GM18517 (cell line): ENCODE data around the gene CYSLTR1.
"Not testable (repeated sequence)": the region's sequence is repeated elsewhere in the genome, so short reads cannot be mapped to it uniquely, and the experiment has no call there.

ENCODE experiments used
- ATAC-seq: cut with Tn5 transposase; IDR thresholded peaks from one replicate; pipeline ENCODE4 v1.9.1; 2021; ENCODE audit warnings: mild to moderate bottlenecking, moderate library complexity; ENCODE audit not compliant: unreplicated experiment

CYSLTR1 gene, protein sequence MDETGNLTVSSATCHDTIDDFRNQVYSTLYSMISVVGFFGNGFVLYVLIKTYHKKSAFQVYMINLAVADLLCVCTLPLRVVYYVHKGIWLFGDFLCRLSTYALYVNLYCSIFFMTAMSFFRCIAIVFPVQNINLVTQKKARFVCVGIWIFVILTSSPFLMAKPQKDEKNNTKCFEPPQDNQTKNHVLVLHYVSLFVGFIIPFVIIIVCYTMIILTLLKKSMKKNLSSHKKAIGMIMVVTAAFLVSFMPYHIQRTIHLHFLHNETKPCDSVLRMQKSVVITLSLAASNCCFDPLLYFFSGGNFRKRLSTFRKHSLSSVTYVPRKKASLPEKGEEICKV

DNA sequence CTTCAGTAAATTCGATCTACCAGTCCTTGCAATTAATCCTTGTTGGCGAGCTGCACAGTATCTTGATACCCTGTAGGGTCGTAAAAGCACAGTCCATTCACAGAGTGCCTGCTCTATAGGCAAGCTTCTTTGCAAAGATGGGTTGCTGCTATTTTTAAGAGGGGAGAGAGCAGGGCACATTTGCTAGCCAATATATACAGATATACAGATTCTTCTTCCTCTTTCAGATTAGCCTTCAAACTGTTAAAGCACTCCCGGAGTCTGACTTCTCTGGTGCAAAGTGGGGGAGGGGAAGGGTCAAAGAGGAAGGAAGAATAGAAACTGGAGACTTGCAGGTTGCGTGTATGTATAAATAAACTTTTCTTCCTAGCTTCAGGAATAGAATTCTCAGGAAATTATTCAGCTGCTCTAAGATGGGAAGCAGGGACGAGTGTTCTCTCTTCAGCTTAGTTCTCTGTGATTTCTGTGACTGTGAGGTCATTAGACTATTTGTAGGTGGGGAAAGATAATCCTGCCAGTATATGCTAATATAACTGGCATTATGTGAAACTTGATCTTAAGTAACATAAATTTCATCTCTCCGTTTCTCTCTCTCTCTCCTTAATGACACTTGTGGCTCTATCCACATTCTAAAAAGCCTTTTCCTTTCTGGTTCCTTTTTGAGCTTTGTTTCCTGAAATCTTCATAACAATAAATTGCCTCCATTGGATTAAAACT is at the start of gene CYSLTR1:
Gene CYSLTR1, minus strand, starts transcription at position 242 of the 717 bp plus-strand sequence. CDS start 53,865 bp downstream, outside the sequence.
- ATAC-seq, result peak; percentile 53

DNA sequence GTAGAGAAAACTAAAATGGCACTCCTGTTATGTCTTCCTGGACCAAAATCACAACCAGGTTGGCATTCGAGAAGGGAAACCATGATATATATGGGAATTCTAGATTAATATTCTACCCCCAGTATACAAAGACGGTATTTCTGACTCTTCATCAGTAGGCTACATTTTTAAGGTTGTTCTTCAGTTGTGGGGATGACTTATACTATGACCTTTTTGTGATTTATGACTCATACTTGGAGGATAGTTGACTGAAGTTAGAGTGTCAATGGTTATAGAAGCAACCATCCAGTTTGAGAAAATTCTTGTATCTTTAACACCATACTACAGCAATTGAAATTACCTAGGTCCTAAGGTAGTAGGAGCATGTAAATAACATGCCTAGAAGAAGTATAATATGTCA is 49.8 kb upstream of the CYSLTR1 start:
- no peak for ATAC-seq

DNA sequence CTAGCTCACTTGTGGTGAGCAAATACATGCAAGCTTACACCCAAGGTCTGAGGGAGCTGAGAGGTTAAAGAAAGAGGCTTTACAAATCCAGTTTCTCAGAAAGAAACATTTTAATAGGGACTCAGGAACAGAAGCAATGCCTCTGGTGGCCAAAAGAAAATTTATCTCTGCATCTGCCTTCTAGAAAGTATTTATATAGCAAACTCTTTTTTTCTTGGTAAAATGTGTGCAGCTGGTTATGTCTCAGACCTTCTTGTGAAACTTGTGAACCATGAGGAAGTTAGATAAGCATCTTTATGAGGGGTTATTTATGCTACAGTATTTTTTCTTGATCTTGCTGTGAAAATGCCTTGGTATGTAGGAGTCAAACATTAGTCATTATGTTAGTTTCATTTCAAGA is 48.5 kb upstream of the CYSLTR1 start:
- no peak for ATAC-seq

DNA sequence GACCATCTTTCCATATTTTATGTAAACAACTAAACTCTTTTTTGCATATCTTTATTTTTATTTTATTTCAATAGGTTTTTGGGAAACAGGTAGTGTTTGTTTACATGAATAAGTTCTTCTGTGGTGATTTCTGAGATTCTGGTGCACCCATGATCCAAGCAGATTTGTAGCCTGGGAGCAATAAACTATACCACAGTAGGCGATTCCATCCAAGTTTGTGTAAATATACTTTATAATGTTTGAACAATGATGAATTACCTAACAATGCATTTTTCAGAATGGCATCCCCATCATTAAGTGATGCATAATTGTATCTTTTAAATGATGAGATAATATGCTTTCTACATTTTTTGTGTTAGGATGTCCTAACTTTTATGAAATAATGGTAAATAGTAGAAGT is 39.2 kb upstream of the CYSLTR1 start:
- ATAC-seq, result no peak

DNA sequence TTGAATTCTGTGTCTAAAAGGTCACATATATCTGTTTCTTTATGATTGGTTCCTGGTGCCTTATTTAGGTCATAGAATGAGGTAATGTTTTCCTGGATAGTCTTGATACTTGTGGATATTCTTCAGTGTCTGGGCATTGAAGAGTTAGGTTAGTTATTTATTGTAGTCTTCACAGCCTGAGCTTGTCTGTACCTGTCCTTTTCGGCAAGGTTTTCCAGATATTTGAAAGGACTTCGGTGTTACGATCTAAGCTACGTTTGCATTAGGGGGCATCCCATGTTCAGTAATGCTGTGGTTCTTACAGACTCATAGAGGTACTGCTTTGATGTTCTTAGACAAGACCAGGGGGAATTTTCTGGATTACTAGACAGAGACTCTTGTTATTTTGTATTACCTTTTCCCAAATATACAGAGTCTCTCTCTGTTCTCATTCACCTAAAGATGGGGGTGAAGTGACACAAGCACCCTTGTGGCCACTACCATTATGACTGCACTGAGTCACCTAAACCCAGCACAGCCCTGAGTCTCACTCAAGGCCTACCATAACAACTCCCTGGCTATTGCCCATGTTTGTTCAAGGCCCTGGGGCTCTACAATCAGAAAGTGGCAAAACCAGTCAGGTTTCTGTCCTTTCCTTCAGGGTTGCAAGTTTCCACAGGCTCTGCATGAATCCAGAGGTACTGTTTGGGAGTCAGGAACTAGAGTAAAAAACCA is 30.1 kb upstream of the CYSLTR1 start:
- ATAC-seq, result no peak

DNA sequence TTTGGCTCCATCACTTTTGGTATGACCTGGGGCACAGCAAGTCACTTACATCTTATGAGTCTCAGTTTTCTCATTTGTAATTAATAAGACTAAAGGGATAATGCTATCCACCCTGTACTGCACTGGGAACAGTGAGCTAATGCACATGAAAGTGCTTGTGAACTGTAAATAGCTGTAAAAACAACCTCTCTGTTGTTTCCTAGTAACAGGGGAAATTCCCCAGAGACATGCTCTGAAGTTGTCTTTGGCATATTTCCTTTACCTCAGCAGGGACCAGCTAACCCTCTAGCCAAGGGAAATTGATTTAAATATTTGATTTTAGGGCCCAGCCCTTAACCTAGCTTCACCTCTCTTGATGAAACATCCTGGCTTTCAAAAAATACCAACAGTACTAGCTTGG is 6.1 kb upstream of the CYSLTR1 start:
- peak; percentile 66 for ATAC-seq

DNA sequence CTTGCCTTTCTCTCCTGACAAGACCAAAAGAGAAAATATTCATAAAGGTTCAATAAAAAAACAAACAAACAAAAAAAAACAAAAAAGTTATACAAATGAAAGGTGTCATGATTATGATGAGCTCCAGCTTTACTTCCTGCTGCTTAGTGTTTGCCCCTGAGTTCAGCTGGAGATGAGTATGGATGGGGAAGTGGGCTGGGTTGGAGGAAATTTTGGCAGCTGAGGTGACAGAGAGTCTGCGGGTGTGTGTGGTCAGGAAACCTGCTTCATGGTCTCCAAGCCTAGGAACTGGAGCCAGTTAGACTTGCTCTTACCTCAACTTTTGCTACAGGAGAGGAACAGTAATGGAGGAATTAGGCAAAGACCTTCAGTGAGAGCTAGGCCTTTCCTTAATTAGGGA is 4.3 kb upstream of the CYSLTR1 start:
- ATAC-seq, result no peak

DNA sequence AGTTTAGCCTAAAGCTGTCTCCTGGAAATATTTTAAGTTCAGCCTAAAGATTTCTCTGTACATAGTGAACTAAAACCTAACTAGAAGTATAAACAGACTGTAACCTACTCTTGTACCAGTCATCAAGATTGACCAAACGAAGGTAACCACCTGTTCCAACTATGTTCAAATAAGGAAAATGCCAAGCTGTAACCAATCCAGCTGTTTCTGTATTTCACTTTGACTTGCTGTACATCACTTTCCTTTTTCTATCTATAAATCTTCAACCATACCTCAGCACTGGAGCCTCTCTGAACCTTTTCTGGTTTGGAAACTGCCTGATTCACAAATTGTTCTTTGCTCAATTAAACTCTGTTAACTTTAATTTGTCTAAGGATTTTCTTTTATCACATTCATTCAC is 3.1 kb upstream of the CYSLTR1 start:
- ATAC-seq, result peak; percentile 37

DNA sequence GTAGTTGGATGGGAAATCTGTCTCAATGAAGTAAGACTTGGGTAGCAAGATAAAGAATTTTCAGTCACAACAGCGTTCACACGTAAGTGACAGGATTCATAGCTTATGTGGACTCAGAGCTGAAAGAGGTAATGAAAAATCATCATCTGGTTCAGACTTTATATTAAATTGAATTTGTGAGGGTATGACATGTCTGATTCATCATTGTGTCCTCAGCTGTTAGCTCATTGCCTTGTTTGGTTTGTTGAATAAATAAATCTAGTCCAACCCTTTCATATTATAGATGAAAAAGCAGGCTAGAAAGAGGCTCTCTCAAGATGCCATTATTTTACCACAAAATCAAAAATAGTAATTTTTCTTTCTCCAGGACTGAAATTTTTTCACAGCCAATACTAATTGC is 2.7 kb upstream of the CYSLTR1 start:
- no peak for ATAC-seq

DNA sequence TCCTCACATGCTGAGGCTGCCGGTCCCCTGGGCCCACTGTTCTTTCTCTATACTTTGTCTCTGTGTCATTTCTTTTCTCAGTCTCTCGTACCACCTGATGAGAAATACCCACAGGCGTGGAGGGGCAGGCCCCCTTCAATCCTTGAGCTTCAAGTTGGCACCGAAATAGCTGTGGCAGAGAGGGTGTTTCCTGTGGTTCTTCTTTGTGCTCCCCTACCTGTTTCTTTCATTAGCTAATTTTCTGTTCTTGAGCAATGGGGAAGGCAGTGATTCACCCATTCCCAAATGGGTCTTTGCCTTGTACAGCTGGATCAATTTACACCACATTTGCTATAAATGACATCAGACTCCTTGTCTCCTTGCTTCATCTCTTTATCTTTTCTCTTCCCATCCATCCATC is 2.1 kb upstream of the CYSLTR1 start:
- no peak for ATAC-seq

DNA sequence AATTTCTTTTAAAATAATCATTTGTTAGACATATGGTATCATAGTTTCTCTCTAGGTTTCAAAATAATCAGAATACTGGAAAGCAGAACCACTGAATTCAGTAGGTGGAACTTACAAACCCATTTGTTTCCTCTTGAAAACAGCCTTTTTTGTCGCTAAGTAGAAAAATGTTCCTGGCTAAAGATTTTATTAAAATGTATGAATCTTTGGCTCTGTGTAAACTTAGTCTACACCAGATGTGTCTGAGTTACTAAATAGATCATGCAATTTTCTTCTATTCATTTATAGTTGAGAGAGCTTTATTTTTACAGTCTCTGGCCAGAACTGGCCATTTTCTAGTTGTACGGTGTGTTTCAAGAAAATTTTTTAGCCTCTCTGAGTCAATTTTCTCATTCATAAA is 1.0 kb downstream of the CYSLTR1 start:
- ATAC-seq, result no peak

DNA sequence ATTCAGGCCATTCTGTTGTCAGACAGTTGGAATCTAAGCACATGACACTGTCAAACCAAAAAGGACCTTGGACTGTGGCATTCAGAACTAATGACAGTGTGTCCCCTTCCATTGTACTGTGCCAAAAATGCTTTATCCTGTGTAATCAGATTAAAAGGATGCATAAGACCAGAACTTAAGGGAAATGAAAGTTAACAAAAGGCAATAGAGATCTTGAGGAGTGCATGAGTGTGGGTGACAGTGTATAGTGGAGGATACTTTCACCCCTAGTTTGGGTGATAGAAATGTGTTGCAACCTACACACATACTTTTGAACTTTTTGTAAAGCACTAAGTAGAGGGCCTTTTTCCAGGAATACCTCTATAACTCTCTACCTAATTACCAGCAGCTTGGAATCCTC is 4.5 kb downstream of the CYSLTR1 start:
- no peak for ATAC-seq

DNA sequence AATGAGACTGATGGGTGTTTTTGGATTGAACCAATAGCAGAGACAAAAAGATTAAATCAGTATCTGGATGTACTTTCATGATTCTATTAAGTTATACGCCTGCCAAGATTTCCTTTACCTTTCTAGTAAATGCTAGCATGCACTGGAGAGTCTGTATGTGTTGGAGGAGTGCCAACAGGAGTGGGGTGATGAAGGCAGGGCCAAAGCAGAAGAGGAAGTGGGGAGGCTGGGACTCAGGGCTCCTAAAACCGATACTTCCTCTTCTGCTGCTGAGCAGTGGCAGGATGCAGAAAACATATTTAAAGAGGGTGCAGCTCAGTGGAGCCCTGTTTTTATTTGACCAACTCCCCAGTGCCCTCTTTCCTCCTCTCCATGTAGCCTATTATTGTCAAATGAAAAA is 5.6 kb downstream of the CYSLTR1 start:
- ATAC-seq, result peak; percentile 98

DNA sequence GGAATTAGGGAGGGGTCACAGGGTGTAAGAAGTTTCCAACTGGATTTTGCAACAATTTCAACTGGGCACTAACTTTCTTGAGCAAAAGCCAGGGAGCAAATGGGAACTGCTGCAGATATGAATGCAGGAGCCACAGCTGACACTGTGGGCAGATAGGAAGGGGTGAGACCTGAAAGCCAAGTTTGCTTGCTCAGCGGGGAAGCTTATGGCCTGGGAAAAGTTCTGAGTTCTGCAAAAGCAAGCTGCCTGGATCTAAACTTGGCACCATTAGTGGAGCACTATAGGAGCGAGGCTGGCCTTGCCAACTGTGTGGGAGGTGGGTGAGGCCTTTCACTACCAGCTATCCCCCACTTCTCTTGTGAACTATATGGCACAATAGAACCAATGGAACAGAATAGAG is 11.1 kb downstream of the CYSLTR1 start:
- no peak for ATAC-seq

DNA sequence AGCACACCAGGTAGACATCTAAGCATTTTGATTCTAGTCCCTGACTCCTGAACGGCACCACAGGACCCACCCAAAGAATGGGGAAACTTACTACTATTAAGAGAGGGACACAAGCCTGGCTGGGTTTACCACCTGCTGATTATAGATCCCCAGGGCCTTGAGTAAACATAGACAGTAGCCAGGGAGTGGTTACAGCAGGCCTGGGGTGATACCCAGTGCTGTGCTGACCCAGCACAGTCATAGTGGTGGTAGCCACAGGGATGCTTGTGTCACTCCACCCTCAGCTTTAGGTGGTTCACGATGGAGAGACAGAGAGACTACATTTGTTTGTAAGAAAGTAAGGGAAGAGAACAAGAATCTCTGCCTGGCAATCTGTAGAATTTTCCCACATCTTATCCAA is 11.7 kb downstream of the CYSLTR1 start:
- no peak for ATAC-seq

DNA sequence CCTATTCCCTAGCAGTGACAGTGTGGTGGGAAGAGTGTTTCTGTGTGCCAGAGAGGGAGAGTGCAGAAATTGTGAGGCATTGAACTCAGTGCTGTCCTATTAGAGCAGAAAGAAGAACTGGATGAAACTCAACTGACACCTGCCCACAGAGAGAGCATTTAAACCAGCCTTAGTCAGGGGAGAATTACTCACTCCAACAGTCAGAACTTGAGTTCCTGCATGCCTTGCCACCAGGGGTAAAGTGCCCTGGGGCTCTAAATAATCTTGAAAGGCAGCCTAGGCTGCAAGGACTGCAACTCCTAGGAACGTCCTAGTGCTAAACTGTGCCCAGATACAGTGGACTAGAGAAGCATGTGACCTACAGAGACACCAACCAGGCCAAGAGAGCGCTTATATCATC is 12.8 kb downstream of the CYSLTR1 start:
- ATAC-seq, result peak; percentile 59

DNA sequence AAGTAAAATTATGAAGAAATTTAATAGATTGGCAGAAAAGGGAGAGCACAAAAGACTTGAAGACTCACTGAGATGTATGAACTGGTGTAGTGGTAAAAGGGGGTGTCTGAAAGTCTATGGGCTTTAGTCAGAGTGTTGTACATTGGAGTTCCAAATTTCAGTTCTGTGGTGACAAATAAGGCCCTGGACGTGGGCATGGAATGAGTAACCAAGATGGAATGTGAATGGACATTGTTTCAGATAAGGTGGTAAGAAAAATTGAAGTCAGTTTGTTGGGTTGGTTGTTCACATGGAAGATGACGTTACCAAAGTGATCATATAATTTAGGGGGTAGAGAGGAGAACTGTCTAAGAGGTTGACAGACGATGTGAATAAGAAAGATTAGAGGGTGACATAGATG is 13.9 kb downstream of the CYSLTR1 start:
- ATAC-seq, result no peak

DNA sequence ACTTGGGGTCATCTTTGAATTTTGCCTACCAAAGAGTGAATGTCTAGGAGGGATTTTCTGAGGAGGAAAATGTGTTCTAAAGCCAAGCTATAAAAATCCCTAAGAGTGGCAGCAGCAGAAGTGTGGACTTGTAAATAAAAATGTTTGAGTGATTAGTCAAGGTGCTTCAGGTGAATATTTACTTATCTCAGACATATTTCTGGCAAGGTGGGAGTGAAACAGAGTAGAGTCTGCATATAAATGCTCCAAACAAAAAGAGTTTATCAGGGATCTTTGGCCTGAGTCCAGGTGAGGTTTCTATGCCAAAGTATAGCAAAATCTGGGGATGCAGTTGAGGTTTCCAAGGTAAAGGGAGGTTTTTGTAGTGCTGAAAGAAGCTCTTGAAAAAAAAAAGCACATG is 19.7 kb downstream of the CYSLTR1 start:
- no peak for ATAC-seq

DNA sequence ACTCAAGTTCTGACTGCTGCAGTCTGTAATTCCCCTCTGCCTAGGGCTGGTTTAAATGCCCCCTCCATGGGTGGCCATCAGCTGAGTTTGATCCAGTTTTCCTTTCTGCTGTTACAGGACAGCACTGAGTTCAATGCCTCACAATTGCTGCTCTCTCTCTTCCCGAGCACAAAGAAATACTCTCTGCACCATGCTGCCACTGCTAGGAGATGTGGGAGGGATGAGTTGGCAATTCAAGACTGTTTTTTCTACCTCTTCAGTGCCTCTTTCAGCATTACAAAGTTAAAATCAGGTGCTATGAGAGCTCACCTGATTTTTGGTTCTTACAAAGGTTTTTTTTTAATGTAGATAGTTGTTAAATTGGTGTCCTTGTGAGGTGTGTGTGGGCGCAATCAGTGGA is 24.3 kb downstream of the CYSLTR1 start:
- ATAC-seq, result no peak

DNA sequence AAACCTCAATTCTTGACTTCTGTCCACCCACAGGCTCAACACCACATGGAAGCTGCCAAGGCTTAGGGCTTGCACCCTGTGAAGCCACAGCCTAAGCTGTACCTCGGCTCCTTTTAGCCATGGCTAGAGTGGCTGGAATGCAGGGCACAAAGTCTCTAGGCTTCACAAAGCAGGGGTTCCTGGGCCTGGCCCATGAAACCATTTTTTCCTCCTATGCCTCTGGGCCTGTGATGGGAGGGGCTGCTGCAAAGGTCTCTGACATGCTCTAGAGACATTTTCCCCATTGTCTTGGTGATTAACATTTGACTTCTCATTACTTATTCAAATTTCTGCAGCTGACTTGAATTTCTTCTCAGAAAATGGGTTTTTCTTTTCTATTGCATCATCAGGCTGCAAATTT is 26.5 kb downstream of the CYSLTR1 start:
- not testable (repeated sequence) for ATAC-seq

DNA sequence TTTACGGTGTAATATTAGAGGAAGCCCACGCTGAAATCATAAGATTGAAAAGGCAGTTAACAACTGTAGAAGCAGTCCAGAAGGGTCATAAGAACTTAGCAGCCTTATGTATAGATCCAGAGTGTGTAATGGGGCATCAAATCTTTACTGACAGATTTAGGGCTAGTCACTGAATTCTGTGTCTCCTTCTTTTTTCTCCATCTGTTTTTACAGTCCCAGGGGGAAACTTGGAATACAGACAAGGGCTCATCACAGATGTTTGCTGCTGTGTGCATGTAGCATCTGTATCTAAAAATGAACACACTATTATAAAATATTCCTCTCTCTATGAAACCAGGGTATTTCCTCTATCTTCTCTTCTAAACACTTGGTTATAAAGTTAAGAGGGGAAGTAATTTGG is 43.9 kb downstream of the CYSLTR1 start:
- ATAC-seq, result no peak

DNA sequence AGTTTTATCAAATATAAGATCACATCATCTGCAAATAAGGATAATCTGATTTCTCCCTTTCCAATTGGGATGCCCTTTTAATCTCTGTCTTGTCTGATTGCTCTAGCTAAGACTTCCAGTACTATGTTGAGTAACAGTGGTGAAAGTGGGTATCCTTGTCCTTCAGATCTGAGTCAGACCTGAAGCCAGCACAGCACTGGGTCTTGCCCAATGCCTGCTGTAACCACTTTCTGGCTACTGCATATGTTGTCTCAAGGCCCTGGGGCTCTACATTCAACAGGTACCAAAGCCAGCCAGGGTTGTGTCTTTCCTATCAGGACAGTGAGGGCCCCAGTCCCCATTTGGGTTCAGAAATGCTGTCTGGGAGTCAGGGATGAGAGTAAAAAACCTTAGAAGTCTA is 90.3 kb downstream of the CYSLTR1 start:
- ATAC-seq, result no peak
